Measurements from ENCODE around the gene LGALS14.

Gene LGALS14

DNA sequence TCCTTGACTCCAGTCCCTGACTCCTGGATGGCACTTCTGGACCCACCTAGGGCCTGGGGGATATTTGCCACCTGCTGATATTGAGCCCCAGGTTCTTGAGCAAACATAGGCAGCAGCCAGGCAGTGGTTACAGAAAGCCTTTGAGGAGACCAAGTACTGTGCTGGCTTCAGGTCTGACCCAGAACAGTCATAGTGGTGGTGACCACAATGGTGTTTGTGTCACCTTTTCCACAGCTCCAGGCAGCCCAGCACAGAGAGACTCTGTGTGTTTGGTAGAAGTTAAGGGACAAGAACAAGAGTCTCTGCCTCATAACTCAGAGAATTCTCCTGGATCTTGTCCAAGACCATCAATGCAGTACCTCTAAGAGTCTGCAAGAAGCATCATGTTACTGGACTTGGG, 48.1 kb downstream of the LGALS14 start:
- DNase-seq = no peak

DNA sequence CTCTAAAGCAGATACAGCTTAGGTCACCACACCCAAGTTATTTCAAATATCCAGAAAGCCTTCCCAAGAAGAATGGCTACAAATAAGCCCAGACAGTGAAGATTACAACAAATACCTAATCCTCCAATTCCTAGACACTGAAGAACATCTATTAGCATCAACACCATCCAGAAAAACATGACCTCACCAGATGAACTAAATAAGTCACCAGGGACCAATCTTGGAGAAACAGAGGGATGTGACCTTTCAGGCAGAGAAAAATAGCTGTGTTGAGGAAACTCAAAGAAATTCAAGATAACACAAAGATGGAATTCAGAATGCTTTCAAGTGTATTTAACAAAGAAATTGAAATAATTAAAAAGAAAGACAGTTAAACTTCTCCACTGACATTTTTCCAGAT, 48.5 kb downstream of the LGALS14 start:
- no peak for DNase-seq

DNA sequence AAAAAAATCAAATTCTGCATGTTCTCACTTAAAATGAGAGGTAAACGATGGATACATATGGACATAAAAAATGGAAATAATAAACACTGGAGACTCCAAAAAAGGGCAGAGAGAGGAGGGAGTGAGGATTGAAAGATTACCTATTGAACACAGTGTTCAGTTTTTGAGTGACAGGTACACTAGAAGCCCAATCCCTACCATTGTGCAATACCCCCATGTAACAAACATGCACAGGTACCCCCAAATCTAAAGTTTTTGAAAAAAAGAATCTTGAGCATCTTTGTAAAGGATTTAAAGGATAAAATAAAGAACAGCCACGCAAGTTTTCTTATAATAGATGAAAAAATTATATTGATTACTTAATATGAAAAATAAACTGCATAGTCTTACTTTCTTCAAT, 50.3 kb downstream of the LGALS14 start:
- DNase-seq = no peak

DNA sequence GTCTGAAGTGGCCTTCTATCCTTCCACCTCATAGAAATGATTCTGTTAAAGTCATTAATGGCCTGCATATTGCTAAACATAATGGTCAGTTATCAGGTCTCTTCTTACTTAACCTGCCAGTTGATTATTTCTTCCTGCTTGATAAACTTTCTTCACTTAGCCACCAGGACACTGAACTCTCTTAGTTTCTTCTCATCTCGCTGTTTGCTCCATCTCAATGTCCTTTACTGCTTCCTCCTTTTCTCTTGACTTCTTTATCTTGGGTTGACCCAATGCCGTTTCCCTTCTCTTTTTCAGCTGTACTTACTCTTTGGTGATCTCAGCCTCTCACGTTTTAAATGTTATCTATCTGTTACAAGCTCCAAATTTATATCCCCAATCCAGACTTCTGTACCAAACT, 50.7 kb downstream of the LGALS14 start:
- DNase-seq = no peak

Measured in CD4-positive, alpha-beta T cell treated with Interleukin-17A for 1 hour (primary cell).